DOHH2 (cell line): ENCODE data around the gene CRK.
"Not testable (repeated sequence)": the region's sequence is repeated elsewhere in the genome, so short reads cannot be mapped to it uniquely, and the experiment has no call there.

Experiments used
- EZH2phosphoT487 ChIP-seq: fragments of 200-600 bp; sonication (generic); IDR thresholded peaks from 2 replicates; pipeline ENCODE4 v1.6.1; 2017; ENCODE audit warnings: borderline replicate concordance, mild to moderate bottlenecking, antibody characterized with exemption, low read length, moderate library complexity, mixed read lengths
- TF ChIP-seq, protein P1 (sequence below): fragments of 200-600 bp; sonication (generic); IDR thresholded peaks from one replicate; pipeline ENCODE4 v1.5.1; 2014; ENCODE audit warnings: antibody characterized with exemption, mild to moderate bottlenecking, low read depth, low read length; ENCODE audit not compliant: poor library complexity, severe bottlenecking

DNA sequence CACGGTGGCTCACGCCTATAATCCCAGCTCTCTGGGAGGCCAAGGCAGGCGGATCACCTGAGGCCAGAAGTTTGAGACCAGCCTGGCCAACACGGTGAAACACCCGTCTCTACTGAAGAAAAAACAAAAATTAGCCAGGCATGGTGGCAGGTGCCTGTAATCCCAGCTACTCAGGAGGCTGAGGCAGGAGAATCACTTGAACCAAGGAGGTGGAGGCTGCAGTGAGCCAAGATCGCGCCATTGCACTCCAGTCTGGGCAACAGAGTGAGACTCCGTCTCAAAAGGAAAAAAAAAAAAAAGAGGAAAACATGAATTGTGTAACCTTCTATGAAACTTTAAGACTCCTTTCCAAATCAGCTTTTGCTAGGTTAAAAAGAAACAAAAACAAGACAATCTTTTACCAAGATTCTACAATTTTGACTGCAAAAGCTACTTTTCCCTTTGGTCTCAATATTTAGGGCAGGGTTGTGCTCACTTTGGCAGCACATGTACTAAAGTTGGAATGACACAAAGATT lies 69.3 kb downstream of the CRK start:
- TF ChIP-seq, protein P1, sequence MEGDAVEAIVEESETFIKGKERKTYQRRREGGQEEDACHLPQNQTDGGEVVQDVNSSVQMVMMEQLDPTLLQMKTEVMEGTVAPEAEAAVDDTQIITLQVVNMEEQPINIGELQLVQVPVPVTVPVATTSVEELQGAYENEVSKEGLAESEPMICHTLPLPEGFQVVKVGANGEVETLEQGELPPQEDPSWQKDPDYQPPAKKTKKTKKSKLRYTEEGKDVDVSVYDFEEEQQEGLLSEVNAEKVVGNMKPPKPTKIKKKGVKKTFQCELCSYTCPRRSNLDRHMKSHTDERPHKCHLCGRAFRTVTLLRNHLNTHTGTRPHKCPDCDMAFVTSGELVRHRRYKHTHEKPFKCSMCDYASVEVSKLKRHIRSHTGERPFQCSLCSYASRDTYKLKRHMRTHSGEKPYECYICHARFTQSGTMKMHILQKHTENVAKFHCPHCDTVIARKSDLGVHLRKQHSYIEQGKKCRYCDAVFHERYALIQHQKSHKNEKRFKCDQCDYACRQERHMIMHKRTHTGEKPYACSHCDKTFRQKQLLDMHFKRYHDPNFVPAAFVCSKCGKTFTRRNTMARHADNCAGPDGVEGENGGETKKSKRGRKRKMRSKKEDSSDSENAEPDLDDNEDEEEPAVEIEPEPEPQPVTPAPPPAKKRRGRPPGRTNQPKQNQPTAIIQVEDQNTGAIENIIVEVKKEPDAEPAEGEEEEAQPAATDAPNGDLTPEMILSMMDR = not testable (repeated sequence)
- not testable (repeated sequence) for TF ChIP-seq EZH2phosphoT487
